Rectal smooth muscle tissue (tissue), 1 donor: ENCODE data around the gene PHTF2.
"Not testable (repeated sequence)": the region's sequence is repeated elsewhere in the genome, so short reads cannot be mapped to it uniquely, and the experiment has no call there.

Experiments used
- H3K27ac ChIP-seq: one replicate; pipeline ENCODE4 v1.7.0; 2013; ENCODE audit warnings: low read depth, low read length, inconsistent platforms
- H3K27me3 ChIP-seq: one replicate; pipeline ENCODE4 v1.7.0; 2013; ENCODE audit warnings: low read length; ENCODE audit not compliant: control insufficient read depth, insufficient read depth
- H3K36me3 ChIP-seq: one replicate; pipeline ENCODE4 v1.7.0; 2013; ENCODE audit warnings: low read length; ENCODE audit not compliant: control insufficient read depth, insufficient read depth
- H3K4me1 ChIP-seq: one replicate; pipeline ENCODE4 v1.7.0; 2013; ENCODE audit warnings: low read length; ENCODE audit not compliant: control insufficient read depth, insufficient read depth
- H3K4me3 ChIP-seq: one replicate; pipeline ENCODE4 v1.7.0; 2013; ENCODE audit warnings: low read length
- H3K9ac ChIP-seq: one replicate; pipeline ENCODE4 v1.7.0; 2013; ENCODE audit warnings: low read length

PHTF2 gene

DNA sequence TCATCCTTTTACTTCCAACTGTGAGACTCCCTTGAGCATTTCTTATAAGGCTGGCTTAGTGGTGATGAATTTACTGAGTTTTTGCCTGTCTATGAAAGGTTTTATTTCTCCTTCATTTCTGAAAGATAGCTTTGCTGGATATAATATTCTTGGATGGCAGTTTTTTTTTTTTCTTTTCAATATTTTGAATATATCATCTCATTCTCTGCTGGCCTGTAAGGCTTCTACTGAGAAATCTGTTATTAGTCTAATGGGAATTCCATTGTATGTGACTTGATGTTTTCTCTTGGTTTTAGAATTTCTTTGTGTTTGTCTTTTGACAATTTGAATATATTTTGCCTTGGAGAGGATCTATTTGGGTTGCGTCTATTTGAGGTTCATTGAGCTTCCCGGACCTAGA is 22.4 kb downstream of the PHTF2 start:
- Histone ChIP-seq H3K4me1 (no peaks in the 10 kb centered on the region), H3K4me3 (no peak overlapping the region), H3K36me3 (no peaks in the 10 kb centered on the region), H3K9ac (no peak overlapping the region), H3K27me3 (no peaks in the 10 kb centered on the region), H3K27ac (no peak overlapping the region)

DNA sequence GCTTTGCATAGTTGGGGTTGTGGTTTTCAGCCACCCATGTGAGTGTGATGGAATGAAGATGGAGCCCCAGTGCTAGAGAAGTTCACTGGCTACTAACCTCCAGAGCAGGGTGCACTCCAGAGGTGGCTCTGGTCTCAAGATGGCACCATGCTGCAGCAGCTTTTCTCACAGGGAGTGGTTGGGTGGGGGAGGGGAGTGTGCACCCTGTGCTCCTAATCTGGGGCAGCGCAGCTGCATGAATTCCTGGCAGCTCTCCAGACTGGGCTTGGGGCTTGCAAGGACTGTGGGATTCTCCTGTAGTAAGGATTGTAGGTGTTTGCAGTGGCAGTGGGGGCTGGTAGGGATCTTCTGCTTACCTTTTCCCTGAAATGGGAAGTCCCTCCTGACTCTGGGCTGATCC is 23.7 kb downstream of the PHTF2 start:
- H3K4me3 ChIP-seq = no peak overlapping the region
- H3K27ac ChIP-seq = no peak overlapping the region
- H3K27me3 ChIP-seq = no peaks in the 10 kb centered on the region
- H3K36me3 ChIP-seq = no peaks in the 10 kb centered on the region
- H3K4me1 ChIP-seq = no peaks in the 10 kb centered on the region
- H3K9ac ChIP-seq = no peak overlapping the region

DNA sequence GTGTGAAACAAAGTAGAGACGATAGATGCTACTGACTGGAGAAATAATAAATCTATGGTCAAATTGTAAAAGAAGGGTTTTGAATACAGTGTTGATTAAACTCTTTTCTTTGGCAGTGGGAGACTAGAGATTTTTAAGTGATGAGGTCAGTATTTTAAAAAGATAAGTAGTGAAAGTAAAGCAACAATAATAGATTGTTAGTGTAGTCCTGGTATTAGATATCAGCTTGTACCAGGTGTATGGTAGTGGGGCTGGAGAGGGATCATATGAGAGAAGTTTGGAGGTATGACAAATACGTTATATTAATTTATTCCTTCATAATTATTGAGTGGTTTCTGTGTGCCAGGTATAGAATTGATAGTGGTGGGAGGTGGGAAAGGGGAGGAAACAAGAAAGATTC is 25.2 kb downstream of the PHTF2 start:
- Histone ChIP-seq H3K27me3 (no peaks in the 10 kb centered on the region), H3K4me3 (no peak overlapping the region), H3K36me3 (no peaks in the 10 kb centered on the region), H3K4me1 (no peaks in the 10 kb centered on the region), H3K27ac (no peak overlapping the region), H3K9ac (no peak overlapping the region)

DNA sequence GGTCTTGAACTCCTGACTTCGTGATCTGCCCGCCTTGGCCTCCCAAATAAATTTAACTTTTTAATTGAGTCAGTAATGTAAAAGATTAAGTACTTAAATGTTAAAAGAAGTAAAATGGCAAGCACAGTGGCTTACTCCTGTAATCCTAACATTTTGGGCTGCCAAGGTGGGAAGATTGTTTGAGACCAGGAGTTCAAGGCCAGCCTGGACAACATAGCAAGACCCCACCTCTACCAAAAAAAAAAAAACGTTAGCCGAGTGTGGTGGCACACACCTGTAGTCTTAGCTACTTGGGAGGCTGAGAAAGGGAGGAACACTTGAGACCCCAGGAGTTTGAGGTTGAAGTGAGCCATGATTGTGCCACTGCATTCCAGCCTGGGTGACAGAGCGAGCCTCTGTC is 26.1 kb downstream of the PHTF2 start:
- Histone ChIP-seq H3K27ac (no peak overlapping the region), H3K4me3 (no peak overlapping the region), H3K9ac (no peak overlapping the region), H3K27me3 (no peaks in the 10 kb centered on the region), H3K4me1 (no peaks in the 10 kb centered on the region), H3K36me3 (no peaks in the 10 kb centered on the region)

DNA sequence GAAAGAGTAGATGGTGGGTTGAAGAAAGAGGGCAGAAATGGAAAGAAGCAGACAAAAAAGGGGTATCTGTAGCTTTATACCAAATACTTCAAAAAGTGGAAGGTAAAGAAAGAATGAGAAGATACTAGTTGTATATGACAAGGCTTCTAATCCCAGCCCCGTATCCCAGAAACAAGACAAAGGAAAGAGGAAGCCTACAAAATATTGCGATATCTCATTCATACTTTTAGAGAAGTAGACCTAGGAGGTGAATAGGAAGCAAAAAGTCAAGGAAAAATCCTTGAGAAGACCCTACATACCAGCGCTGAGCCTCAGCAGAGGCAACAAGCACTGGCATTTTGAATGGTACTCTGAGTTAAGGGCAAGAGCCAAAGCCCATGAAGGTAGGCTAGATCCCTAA is 26.6 kb downstream of the PHTF2 start:
- Histone ChIP-seq H3K27ac (no peak overlapping the region), H3K27me3 (no peaks in the 10 kb centered on the region), H3K4me1 (no peaks in the 10 kb centered on the region), H3K9ac (no peak overlapping the region), H3K36me3 (no peaks in the 10 kb centered on the region), H3K4me3 (no peak overlapping the region)

DNA sequence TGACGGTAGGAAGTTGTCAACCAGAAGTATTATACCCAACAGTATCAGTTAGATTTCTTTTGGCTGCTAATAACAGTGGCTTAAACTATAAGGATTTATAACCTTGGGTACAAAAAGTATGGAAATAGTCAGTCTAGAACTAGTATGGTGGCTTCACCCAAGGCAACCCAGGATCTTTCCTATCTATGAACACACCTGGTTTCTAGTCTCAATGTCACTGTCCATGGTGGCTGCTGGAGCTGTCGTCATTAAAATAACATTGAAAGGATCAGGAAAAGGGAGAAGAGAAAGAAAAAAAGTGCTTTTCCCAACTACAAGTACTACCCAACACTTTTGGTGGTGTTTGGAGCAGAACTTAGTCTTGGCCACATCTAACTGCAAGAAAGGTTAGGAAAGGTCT is 27.7 kb downstream of the PHTF2 start:
- Histone ChIP-seq H3K27me3 (no peaks in the 10 kb centered on the region), H3K4me1 (no peaks in the 10 kb centered on the region), H3K27ac (no peak overlapping the region), H3K36me3 (no peaks in the 10 kb centered on the region), H3K4me3 (no peak overlapping the region), H3K9ac (no peak overlapping the region)

DNA sequence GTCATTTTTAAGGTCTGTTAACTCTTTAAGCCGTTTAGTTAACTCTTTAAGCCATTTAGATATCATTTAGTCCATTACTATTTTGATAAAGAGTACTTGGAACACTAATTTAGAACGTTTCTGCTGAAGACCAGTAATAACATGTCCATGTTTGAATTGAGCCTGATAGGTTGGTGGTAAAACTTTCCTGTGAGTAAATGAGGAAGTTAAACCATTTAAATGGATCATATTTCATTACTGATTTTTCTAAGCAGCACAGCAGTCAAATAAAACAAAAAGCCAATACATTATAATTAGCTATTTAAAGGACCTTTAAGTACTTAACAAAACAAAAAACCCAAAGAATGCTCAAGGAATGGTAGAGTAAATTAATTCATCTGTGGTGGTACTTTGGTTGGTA is 29.4 kb downstream of the PHTF2 start:
- H3K27ac ChIP-seq = no peak overlapping the region
- H3K4me3 ChIP-seq = no peak overlapping the region
- no peak overlapping the region for H3K9ac ChIP-seq
- no peaks in the 10 kb centered on the region for H3K27me3 ChIP-seq
- no peaks in the 10 kb centered on the region for H3K36me3 ChIP-seq
- no peaks in the 10 kb centered on the region for H3K4me1 ChIP-seq

DNA sequence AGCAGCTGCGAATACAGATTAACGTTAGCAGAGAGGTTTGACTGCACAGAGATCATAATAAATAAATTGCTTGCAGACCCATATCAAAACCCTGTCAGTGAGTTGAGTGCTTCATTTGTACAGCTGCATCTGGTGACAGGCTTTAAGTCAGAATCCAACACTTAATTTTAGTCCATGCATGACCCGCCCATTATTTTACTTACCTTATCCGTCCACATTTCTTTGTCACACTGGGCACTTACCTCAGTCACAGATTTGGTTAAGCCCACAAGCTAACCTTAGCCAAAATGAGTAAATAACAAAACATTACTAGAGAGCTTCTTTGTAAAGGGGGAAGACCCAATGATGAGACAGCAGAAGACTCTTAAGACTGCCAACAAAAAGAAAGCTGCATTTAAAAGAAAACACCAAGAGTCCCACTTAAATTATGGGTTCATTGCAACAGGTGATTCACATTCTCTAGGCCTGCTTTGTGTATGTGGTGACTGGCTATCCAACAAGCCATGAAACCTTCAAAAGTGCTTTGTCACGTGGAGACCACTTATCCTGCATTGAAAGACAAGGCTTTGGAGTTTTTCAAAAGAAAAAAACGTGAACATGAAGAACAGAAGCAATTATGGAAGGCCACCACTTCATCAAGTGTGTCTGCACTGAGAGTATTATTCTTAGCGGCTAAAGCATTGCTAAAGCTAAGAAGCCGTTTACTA is 32.2 kb downstream of the PHTF2 start:
- no peaks in the 10 kb centered on the region for H3K36me3 ChIP-seq
- no peak overlapping the region for H3K27ac ChIP-seq
- no peak overlapping the region for H3K9ac ChIP-seq
- no peaks in the 10 kb centered on the region for H3K4me1 ChIP-seq
- H3K27me3 ChIP-seq = no peaks in the 10 kb centered on the region
- no peak overlapping the region for H3K4me3 ChIP-seq

DNA sequence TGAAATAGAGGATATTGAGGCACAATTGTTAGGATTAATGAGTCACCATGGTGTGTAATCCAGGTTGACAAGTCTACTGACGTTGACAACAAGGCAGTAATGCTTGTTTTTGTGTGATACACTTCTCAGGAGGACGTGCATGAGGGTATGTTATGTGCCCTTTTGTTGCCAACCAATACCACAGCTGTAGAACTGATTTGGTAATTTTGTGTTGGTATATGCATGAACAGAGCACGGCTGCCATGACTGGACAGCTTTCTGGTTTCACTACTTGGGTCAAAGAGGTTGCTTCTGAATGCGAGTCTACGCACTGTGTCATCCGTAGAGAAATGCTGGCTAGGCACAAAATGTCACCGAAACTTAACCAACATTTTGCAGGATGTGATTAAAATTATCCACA is 32.9 kb downstream of the PHTF2 start:
- H3K36me3 ChIP-seq = no peaks in the 10 kb centered on the region
- H3K4me1 ChIP-seq = no peaks in the 10 kb centered on the region
- no peak overlapping the region for H3K9ac ChIP-seq
- H3K27me3 ChIP-seq = no peaks in the 10 kb centered on the region
- H3K4me3 ChIP-seq = no peak overlapping the region
- no peak overlapping the region for H3K27ac ChIP-seq

DNA sequence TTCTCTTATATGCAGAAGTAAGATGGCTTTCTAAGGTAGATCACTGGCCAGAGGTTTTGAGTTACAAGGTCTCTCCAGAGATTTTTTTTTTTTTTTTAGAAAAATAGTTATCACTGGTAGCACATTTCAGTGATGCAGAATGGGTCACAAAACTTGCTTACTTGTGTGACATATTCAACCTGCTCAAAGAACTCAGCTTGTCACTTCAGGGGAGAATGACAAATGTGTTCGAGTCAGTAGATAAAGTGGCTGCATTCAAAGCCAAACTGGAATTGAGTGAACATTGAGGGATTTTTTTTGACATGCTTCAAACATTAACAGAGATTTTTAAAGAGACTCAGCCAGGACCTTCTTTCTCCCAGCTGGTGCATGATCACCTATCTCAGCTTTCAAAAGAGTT is 33.4 kb downstream of the PHTF2 start:
- H3K27ac ChIP-seq = no peak overlapping the region
- H3K27me3 ChIP-seq = no peaks in the 10 kb centered on the region
- H3K9ac ChIP-seq = no peak overlapping the region
- H3K4me1 ChIP-seq = no peaks in the 10 kb centered on the region
- H3K4me3 ChIP-seq = no peak overlapping the region
- H3K36me3 ChIP-seq = no peaks in the 10 kb centered on the region

DNA sequence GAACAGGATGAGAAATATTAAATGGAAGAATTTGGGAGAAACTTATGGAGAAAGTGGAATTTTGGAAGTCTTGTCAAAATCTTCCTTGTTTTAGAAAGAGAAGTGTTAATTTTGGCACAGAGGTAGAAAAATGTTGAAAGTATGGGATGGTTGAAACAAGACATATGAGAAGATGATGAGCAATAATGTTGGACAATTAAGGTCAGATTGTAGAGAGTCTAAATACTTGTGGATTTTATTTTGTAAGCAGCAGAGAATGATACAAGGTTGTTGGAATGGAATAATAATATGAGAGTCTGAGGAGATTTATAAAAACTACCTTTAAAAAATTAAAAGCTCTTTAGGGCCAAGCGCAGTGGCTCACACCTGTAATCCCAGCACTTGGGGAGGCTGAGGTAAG is 34.6 kb downstream of the PHTF2 start:
- Histone ChIP-seq H3K4me3 (no peak overlapping the region), H3K4me1 (no peaks in the 10 kb centered on the region), H3K27ac (no peak overlapping the region)

DNA sequence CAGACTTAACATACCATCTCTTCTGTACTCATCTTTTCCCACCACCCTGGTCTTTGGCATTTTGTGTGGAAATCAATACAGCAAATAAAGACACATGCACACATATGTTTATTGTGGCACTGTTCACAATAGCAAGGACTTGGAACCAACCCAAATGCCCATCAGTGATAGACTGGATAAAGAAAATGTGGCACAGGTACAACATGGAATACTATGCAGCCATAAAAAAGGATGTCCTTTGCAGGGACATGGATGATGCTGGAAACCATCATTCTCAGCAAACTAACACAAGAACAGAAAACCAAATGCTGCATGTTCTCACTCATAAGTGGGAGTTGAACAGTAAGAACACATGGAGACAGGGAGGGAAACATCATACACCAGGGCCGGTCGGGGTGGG is 37.9 kb downstream of the PHTF2 start:
- H3K4me1 ChIP-seq, H3K27me3 ChIP-seq, H3K27ac ChIP-seq, H3K9ac ChIP-seq, H3K36me3 ChIP-seq, H3K4me3 ChIP-seq: not testable (repeated sequence)

More for the DNA sequence above, 34.6 kb downstream of the PHTF2 start:
- Histone ChIP-seq H3K9ac (no peak overlapping the region), H3K36me3 (no peaks in the 10 kb centered on the region), H3K27me3 (no peaks in the 10 kb centered on the region)

DNA sequence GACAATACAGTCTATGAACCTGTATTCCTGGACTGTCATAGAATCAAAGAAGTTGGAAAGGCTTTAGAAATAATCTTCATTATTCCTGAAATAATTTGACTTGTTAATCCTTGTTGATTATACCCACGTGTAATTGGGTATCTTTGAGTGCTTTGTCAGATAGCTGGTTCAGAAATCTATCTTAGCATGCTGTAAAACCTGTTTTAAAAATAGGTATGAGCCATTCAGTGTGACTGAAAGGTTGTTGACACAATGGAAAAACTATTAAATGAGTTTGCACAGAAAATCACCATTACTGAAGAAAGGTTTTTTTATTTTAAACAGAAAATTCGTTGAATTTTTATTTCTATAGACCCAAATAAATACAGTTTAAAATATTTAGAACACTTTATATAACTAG is 38.7 kb downstream of the PHTF2 start:
- H3K4me3 ChIP-seq = no peak overlapping the region
- H3K27me3 ChIP-seq = no peaks in the 10 kb centered on the region
- H3K4me1 ChIP-seq = no peaks in the 10 kb centered on the region
- no peaks in the 10 kb centered on the region for H3K36me3 ChIP-seq
- no peak overlapping the region for H3K9ac ChIP-seq
- no peak overlapping the region for H3K27ac ChIP-seq
